NCI-H526 (cell line): Measurements from ENCODE around the gene HHIPL1.

Experiments
- DNase-seq, 2 experiments: peaks; one replicate each; lab custom pipeline; 2025; lab: John Stamatoyannopoulos, UW

The HHIPL1 gene

GRCh38 chr14:99644723-99645544 is at the start of gene HHIPL1:
Gene HHIPL1 (plus strand): TSS chr14:99645129. CDS start chr14:99645208, 79 bp downstream.
- DNase-seq: peak in 1 of 2 experiments; percentile 25

DNA sequence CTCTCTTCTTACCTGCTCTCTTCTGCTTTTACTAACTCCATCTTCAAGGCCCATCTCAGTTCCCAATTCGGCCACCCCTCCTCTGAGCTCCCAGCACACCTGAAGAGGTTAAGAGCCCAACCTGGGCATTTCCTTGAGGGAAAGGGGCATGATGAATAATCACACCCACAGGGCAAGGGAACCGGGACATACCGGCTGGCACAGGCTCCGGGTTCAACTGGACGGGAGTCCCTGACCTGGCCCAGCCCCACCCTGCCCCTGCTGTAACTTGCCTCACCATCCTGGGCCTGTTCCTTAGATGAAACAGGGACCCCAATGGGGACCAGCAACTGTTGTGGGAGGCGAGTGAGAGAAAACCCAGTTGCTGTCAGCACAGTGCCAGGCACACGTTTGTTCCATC is 49.4 kb upstream of the HHIPL1 start:
- DNase-seq: no peak

DNA sequence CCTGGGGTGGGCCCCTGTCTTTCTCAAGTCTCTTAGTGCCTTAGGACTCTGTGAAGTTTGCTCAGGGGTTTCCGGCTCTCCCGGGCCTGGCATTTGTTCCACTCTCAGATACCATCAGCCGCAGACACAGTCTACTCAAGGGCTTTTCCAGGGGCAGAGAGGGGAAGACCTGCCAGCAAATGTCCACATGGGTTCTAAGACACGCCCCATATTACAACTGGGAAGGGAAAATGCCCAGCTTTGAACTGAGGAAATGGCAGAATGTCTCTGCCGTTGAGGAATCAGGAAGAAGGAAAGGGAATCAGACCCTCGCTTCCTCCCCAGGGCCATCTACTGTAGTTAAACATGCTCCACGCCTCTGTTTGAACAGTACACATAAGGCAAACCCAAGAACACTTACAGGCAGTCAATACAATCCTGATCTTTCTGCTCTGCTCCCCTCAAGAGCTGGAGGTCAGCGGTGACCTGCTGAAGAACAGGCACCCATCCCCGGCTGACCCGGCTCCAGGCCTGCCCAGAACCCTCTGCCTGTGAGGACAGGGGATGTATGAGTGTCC is 48.8 kb upstream of the HHIPL1 start:
- no peak for DNase-seq

DNA sequence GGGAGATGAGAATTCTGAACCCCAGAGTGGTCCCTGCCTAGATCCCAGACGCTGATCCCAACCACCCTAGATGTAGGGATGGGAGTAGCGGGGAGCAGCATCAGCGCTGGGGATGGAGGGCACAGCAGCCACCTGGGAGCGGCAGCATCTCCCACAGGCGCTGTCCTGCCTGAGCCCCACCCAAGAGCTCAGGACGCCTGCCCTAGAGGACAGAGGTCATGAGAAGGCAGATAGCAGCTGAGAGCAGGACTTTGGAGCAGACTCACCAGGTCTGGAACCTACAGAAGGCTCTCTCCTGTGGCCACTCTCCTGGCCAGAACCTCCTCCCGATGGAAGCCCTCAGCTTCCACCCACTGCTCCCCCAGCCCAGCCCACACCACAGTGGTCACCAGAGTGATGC is 48.2 kb upstream of the HHIPL1 start:
- no peak for DNase-seq

DNA sequence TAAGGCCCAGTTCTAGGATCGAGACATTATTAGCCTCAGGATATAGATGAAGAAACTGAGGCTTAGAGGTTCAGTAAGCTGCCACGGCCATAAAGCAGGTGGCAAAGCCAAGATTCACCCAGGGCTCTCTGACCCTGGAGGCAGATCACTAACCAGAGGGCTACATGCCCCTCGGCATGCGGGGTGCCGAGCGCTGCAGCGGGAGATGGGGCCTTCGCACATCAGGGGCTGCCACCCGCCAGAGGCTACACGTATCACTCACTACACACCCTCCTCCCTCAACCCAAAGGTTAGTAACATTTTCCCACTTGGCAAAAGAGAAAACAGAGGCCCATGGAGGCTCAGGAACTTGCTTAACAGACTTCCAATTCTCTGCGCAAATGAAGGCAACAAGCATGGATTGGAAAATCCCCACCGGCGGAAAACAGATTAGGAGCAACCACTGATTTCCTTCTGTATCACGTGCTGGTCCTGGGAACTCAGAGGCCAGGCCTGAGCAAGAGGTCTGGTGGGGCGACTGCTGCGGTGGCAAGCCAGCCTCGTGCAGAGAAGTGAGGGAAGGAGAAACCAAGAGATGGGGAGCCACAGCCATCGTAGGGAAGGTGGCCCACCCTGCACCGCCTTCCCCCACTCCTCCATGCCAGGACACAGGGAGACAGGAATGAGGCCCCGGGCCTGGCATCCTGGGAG is 46.9 kb upstream of the HHIPL1 start:
- peak in 1 of 2 experiments; percentile 26 for DNase-seq

DNA sequence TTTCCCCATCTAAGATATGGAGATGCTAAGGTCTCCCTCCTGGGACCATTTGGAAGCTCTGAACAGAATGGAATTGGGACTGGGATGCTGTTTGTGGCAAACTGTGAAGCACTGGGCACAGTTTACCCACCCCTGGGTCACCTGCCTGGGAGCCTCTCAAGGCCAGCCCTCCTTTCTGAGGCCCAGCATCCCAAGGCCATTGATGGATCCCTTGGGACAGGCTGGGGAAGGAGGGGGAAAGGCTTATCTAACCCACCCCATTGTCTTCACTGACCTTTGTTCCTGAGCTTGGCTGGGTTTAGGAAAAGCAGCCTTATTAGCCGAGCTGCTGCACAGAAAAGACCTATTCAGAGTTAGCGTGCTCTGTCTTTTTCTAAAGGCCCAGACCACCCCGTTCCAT is 46.2 kb upstream of the HHIPL1 start:
- peak; percentile 86 to 95 for DNase-seq

- DNase-seq: no peak
These were observed 45.5 kb upstream of the HHIPL1 start for GRCh38 chr14:99599393-99599792.

DNA sequence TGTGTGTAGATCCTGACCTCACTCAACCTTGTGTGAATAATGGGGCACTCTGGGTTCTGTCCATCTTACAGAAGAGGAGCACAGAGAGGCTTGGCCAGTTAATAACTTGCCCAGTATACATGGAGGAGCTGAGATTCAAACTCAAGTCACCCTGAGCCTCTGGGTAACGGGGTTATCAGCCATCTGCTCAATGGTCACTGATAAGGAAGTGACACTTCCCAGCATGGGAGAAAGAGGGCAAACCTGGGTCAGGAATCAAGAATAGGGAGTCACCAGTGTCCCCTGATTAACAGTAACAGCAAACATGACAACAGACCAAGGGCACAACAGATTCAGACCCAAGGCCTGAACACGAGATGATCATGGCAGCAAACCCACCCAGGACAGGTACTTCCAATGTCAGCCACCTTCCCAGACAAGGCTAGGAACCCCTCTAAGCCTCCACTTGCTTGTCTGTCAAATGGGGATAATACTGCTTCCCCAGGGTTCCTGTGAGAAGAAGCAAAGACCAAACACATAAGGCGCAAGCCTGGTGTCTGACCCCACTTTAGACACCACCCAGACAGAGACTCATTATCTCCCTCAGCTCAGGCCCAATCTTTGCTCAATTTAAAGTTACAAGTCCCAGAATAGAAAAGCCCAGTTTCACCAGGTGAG is 44.6 kb upstream of the HHIPL1 start:
- DNase-seq: no peak

GRCh38 chr14:99601361-99601831 is 43.5 kb upstream of the HHIPL1 start:
- DNase-seq: peak in 1 of 2 experiments; percentile 23

- DNase-seq: peak in 1 of 2 experiments; percentile 49
These were observed 42.7 kb upstream of the HHIPL1 start for GRCh38 chr14:99602054-99602787.

DNA sequence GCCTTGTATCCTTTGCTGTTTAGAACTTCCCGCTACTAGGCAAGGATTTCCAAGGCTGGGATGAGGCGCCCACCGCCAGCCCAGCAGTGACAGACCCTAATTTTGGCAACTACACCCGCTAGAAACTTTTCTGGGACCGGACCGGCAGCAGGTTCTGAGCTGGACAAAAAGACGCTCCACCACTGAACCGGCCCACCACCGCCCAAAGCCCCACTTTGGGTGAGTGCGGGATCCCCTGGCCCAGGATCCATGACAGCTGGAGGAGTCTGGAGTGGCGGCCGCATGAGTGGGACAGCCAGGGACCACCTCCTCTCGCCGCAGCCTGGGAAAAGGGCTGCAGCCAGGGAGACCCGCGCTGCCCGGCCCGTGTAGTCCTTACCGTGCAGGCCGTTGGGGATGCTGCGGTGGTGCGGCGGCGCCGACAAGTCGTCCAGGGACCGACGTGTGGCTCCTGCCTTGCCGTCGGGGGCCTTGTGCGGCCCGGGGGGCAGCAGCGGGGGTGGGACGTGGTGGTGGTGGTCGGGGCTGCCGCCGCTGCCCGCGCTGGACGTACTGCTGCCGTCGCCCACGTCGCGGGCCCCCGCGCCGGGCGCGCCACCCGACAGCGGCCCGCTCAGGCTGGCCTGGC is 42.0 kb upstream of the HHIPL1 start:
- DNase-seq: peak in 1 of 2 experiments; percentile 50

GRCh38 chr14:99603471-99604277 is 41.3 kb upstream of the HHIPL1 start, which contains the start of gene CCDC85C:
Gene CCDC85C (minus strand): TSS chr14:99604207. CDS start chr14:99603959, 248 bp downstream.
- peak; percentile 7 to 57 for DNase-seq

DNA sequence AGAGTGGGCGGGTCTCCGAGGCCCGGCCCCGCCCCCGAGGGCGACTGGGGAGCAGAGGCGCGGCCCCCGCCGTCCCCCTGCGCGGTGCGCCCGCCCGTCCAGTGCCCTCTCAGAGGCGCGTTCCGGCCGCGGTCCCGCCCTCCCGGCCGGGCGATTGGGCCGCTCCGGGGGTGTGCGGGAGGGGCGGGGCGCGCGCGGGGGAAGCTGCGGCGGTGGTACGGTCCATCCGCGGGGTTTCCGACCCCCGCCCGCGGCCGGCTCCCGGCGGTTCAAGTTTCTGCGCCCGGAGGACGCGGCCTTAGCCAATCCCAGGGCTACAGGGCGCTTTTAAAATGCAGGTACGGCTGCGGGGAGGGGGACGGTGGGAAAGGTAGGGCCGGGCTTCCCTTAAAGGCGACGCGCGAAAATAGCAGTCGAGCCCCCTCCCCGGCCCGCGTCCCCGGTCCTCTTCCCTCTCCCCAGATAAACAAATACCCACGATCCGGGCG is 40.6 kb upstream of the HHIPL1 start:
- peak; percentile 91 to 98 for DNase-seq

GRCh38 chr14:99604766-99605298 is 40.1 kb upstream of the HHIPL1 start:
- peak in 1 of 2 experiments; percentile 83 for DNase-seq

- DNase-seq: peak; percentile 63 to 86
These were observed 39.5 kb upstream of the HHIPL1 start for GRCh38 chr14:99605299-99605961.

- DNase-seq: no peak
These were observed 38.6 kb upstream of the HHIPL1 start for GRCh38 chr14:99606359-99606758.

DNA sequence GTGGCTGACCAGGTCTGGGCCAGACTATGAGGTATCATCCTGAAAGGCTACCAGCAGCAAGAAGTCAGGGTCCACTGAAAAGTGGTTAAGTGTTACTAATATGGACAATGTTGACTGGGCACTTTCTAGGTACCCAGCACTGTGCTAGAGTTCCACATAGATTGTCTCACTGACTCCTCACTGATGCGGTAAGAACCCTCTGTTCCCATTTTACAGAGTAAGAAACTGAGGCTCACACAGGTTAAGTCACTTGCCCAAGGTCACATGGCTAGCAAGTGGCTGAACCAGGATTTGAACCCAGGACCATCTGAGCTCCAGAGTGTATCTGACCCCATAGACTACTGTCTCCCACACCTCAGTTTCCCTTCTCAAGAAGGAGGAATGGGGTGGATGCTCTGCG is 36.3 kb upstream of the HHIPL1 start:
- DNase-seq: no peak

- no peak for DNase-seq
These were observed 35.4 kb upstream of the HHIPL1 start for GRCh38 chr14:99609245-99610170.
